ENCODE results near the gene HGFAC.

DNA sequence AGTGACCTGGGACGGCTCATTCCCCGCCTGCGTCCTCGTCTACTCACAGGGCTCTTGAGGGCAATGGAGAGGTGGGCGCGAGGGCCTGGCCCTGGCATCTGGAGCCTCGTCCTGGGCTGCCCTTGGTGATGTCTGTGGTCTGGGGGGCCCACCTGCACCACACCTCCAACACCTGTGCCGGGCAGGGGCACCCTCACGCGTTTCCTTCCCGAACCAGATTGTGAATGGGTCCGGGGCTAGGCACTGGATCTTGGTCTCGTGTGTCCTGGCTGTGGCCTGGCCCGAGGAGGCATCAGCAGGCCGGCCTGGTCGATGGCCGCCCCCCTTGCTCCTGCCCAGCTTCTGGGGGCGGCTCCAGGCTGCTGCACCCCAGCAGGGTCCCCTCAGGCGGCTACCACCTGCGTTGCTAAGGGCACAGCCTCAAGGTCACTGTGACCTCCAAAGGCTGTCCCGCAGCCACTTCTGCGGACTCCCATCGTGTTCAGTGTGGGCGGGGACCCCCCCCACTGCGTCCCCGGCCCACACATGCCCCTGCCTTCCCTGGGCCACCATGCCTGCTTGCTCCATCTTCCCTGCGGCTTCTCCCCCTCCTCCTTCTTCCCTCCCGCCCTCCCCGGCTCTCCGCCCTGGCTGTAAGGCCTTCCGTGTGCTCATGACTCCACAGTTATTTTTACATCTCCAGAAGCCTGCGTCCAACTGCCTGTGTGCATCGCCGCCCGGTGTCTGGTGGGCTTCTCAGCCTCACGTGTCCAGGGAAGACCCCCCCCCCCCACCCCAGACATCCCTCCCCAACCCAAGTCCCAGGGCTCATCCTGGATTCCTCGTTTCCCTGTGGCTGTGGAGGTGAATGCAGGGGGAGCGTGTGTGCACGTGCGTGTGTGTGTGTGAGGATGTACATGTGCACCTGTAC, 25.2 kb downstream of the HGFAC start:
- TF ChIP-seq, protein P1, sequence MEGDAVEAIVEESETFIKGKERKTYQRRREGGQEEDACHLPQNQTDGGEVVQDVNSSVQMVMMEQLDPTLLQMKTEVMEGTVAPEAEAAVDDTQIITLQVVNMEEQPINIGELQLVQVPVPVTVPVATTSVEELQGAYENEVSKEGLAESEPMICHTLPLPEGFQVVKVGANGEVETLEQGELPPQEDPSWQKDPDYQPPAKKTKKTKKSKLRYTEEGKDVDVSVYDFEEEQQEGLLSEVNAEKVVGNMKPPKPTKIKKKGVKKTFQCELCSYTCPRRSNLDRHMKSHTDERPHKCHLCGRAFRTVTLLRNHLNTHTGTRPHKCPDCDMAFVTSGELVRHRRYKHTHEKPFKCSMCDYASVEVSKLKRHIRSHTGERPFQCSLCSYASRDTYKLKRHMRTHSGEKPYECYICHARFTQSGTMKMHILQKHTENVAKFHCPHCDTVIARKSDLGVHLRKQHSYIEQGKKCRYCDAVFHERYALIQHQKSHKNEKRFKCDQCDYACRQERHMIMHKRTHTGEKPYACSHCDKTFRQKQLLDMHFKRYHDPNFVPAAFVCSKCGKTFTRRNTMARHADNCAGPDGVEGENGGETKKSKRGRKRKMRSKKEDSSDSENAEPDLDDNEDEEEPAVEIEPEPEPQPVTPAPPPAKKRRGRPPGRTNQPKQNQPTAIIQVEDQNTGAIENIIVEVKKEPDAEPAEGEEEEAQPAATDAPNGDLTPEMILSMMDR (IDR thresholded peaks at IDR 0.05) = no peak
- TF ChIP-seq POLR2A (IDR thresholded peaks at IDR 0.05) = no peak

Measured in thyroid gland (tissue), 4 donors.